Renal cortical epithelial cell (primary cell): ENCODE measurements around the gene CACNG7. TPM values are rescaled to one million over a fixed set of nuclear protein-coding genes. Genes with fewer than 3 reads are reported as not detected.

Experiments used
- DNase-seq: peaks from one replicate; pipeline ENCODE4 v3.0.0-alpha.2; 2011; ENCODE audit warnings: low read depth
- total RNA-seq: library from RNA; depleted of rRNA; stranded (reverse); fragments of >200 nt; gene quantifications from 2 replicates; pipeline ENCODE4 v1.2.3, GENCODE V29; 2014

The CACNG7 gene
- total RNA-seq, 1 donor from 2014 or later, result not detected

- no peak for DNase-seq
These were observed 72.9 kb downstream of the CACNG7 start for GRCh38 chr19:53982001-53982451.

- DNase-seq, result no peak
These were observed 73.5 kb downstream of the CACNG7 start for GRCh38 chr19:53982611-53983010.

GRCh38 chr19:53983457-53984289 is 74.6 kb downstream of the CACNG7 start:
- no peak for DNase-seq

GRCh38 chr19:53985863-53986262 is 76.8 kb downstream of the CACNG7 start:
- DNase-seq, result no peak

GRCh38 chr19:53988981-53989380 is 79.9 kb downstream of the CACNG7 start:
- DNase-seq, result no peak

- DNase-seq, result no peak
These were observed 80.8 kb downstream of the CACNG7 start for GRCh38 chr19:53989600-53990533.

- DNase-seq, result no peak
These were observed 82.4 kb downstream of the CACNG7 start, which contains the start of gene CACNG6 for GRCh38 chr19:53991224-53992113. Gene CACNG6, plus strand, starts transcription at chr19:53991637. Its CDS starts 1,241 bp downstream, at chr19:53992878.

- DNase-seq, result no peak
These were observed 83.1 kb downstream of the CACNG7 start for GRCh38 chr19:53992211-53992610.

- no peak for DNase-seq
These were observed 83.7 kb downstream of the CACNG7 start for GRCh38 chr19:53992815-53993214.

- DNase-seq, result no peak
These were observed 84.4 kb downstream of the CACNG7 start for GRCh38 chr19:53993448-53993847.

Other genes with a start within 250 kb of the CACNG7 start
- 0.05 TPM in 1 of 2 replicates, not detected in the other for gene NLRP12, start 85.0 kb upstream of the CACNG7 start, total RNA-seq
- gene MYADM, start 41.4 kb upstream of the CACNG7 start, total RNA-seq, result 10.1 and 26.4 TPM in 2 replicates
- 0.15 and 1.7 TPM in 2 replicates for gene PRKCG, start 27.1 kb upstream of the CACNG7 start, total RNA-seq
- 0.05 and 0.17 TPM in 2 replicates for gene CACNG8, start 53.7 kb downstream of the CACNG7 start, total RNA-seq
- gene CACNG6, start 82.4 kb downstream of the CACNG7 start, total RNA-seq, result 0.17 and 0.55 TPM in 2 replicates
- not detected in 2 replicates for gene VSTM1, start 154.6 kb downstream of the CACNG7 start, total RNA-seq
- gene TARM1, start 172.1 kb downstream of the CACNG7 start, total RNA-seq, result not detected in 2 replicates
- 1.1 TPM in 1 of 2 replicates, not detected in the other for gene OSCAR, start 191.5 kb downstream of the CACNG7 start, total RNA-seq
- 4.3 and 8.0 TPM in 2 replicates for gene NDUFA3, start 193.6 kb downstream of the CACNG7 start, total RNA-seq
- gene TFPT, start 206.4 kb downstream of the CACNG7 start, total RNA-seq, result 13.8 and 23.1 TPM in 2 replicates
- gene PRPF31, start 206.5 kb downstream of the CACNG7 start, total RNA-seq, result 70.8 and 90.6 TPM in 2 replicates
- gene CNOT3, start 228.5 kb downstream of the CACNG7 start, total RNA-seq, result 8.5 and 50.0 TPM in 2 replicates